Large intestine (tissue), 3 donors: ENCODE results near the gene LCN6. TPM values are rescaled to one million over a fixed set of nuclear protein-coding genes. Genes with fewer than 3 reads are reported as not detected.

Experiments used
- DNase-seq, 2 donors: peaks; one replicate each; pipeline versions ENCODE4 v3.0.0 to v3.0.0-alpha.2; 2013
- H3K27ac ChIP-seq: one replicate; pipeline ENCODE4 v1.5.1; 2013; ENCODE audit warnings: low read length
- H3K27me3 ChIP-seq: 2 replicates; pipeline ENCODE4 v1.6.1; 2013; ENCODE audit warnings: low read length; ENCODE audit not compliant: control insufficient read depth, insufficient read depth
- H3K36me3 ChIP-seq: 2 replicates; pipeline ENCODE4 v1.6.1; 2013; ENCODE audit warnings: low read length; ENCODE audit not compliant: control insufficient read depth, insufficient read depth
- H3K4me1 ChIP-seq: one replicate; pipeline ENCODE4 v1.6.1; 2013; ENCODE audit warnings: low read length; ENCODE audit not compliant: control insufficient read depth, insufficient read depth
- H3K4me3 ChIP-seq: one replicate; pipeline ENCODE4 v1.5.1; 2013; ENCODE audit warnings: low read length
- H3K9me3 ChIP-seq: one replicate; pipeline ENCODE4 v1.6.1; 2013; ENCODE audit warnings: mild to moderate bottlenecking, low read depth, low read length, moderate library complexity; ENCODE audit not compliant: control insufficient read depth
- WGBS: methylation state at CpG from one replicate; pipeline ENCODE4 v1.1.5; 2013; ENCODE audit warnings: low lambda C conversion rate; ENCODE audit not compliant: insufficient coverage; 5-methylcytosine and 5-hydroxymethylcytosine counted together
- polyA plus RNA-seq: library from polyadenylated mRNA; unstranded; fragments of 120-200 nt; gene quantifications from one replicate; pipeline ENCODE4 v1.2.1, GENCODE V29; 2013

LCN6 gene
- polyA plus RNA-seq, 1 donor: 2.8 TPM

- Histone ChIP-seq H3K27ac (no peak within 1 kb of the TSS), H3K4me1 (peaks cover 30% of the 10 kb centered on the region), H3K36me3 (no peaks in the 10 kb centered on the region), H3K27me3 (peaks cover 24% of the 10 kb centered on the region), H3K9me3 (peaks cover 26% of the 10 kb centered on the region), H3K4me3 (peak within 1 kb of the TSS; percentile 14)
- DNase-seq: peak in 1 of 2 donors; percentile 39
- no CpG with 5 or more reads among the region's 25 CpGs for WGBS
Observed at GRCh38 chr9:136742591-136743391, 5.5 kb downstream of the LCN6 start, which contains the start of gene LCN10. LCN10 (minus strand) TSS chr9:136742940; CDS start chr9:136742903, 37 bp downstream.

- peaks cover 24% of the 10 kb centered on the region for H3K27me3 ChIP-seq
- H3K36me3 ChIP-seq: no peaks in the 10 kb centered on the region
- no CpG with 5 or more reads among the region's 32 CpGs for WGBS
- H3K9me3 ChIP-seq: peaks cover 21% of the 10 kb centered on the region
- H3K4me3 ChIP-seq: peak overlapping the region; percentile 14
- peaks cover 30% of the 10 kb centered on the region for H3K4me1 ChIP-seq
- DNase-seq: peak in 1 of 2 donors; percentile 64
- no peak overlapping the region for H3K27ac ChIP-seq
Observed at GRCh38 chr9:136741883-136742571, 6.3 kb downstream of the LCN6 start.

GRCh38 chr9:136740971-136741882 is 7.1 kb downstream of the LCN6 start:
- peak overlapping the region; percentile 14 for H3K4me3 ChIP-seq
- WGBS: no CpG with 5 or more reads among the region's 37 CpGs
- peak; percentile 81 to 92 for DNase-seq
- H3K36me3 ChIP-seq: no peaks in the 10 kb centered on the region
- peaks cover 24% of the 10 kb centered on the region for H3K27me3 ChIP-seq
- no peak overlapping the region for H3K27ac ChIP-seq
- peaks cover 20% of the 10 kb centered on the region for H3K9me3 ChIP-seq
- H3K4me1 ChIP-seq: peaks cover 30% of the 10 kb centered on the region

GRCh38 chr9:136740491-136740890 is 7.8 kb downstream of the LCN6 start:
- peaks cover 20% of the 10 kb centered on the region for H3K9me3 ChIP-seq
- peaks cover 24% of the 10 kb centered on the region for H3K27me3 ChIP-seq
- no peak overlapping the region for H3K27ac ChIP-seq
- DNase-seq: no peak
- WGBS: no CpG with 5 or more reads among the region's 16 CpGs
- H3K36me3 ChIP-seq: no peaks in the 10 kb centered on the region
- no peak overlapping the region for H3K4me3 ChIP-seq
- H3K4me1 ChIP-seq: peaks cover 30% of the 10 kb centered on the region

- Histone ChIP-seq H3K27ac (no peak overlapping the region), H3K4me1 (peaks cover 30% of the 10 kb centered on the region), H3K27me3 (peaks cover 24% of the 10 kb centered on the region), H3K4me3 (no peak overlapping the region), H3K36me3 (no peaks in the 10 kb centered on the region), H3K9me3 (peaks cover 20% of the 10 kb centered on the region)
- no CpG with 5 or more reads among the region's 11 CpGs for WGBS
- no peak for DNase-seq
Observed at GRCh38 chr9:136740069-136740468, 8.3 kb downstream of the LCN6 start.

GRCh38 chr9:136739509-136739908 is 8.8 kb downstream of the LCN6 start:
- WGBS: no CpG with 5 or more reads among the region's 23 CpGs
- peaks cover 20% of the 10 kb centered on the region for H3K9me3 ChIP-seq
- no peak overlapping the region for H3K4me3 ChIP-seq
- no peak for DNase-seq
- H3K27ac ChIP-seq: no peak overlapping the region
- H3K4me1 ChIP-seq: peaks cover 30% of the 10 kb centered on the region
- no peaks in the 10 kb centered on the region for H3K36me3 ChIP-seq
- peaks cover 24% of the 10 kb centered on the region for H3K27me3 ChIP-seq

GRCh38 chr9:136738960-136739359 is 9.4 kb downstream of the LCN6 start:
- no peak overlapping the region for H3K27ac ChIP-seq
- WGBS: no CpG with 5 or more reads among the region's 20 CpGs
- no peak for DNase-seq

GRCh38 chr9:136735812-136736480 is 12.4 kb downstream of the LCN6 start:
- 73% methylated on average over 4 of the region's 21 CpGs for WGBS
- peaks cover 7% of the 10 kb centered on the region for H3K4me1 ChIP-seq
- DNase-seq: no peak
- no peak overlapping the region for H3K4me3 ChIP-seq
- peaks cover 17% of the 10 kb centered on the region for H3K9me3 ChIP-seq
- H3K27me3 ChIP-seq: peaks cover 4% of the 10 kb centered on the region
- no peaks in the 10 kb centered on the region for H3K36me3 ChIP-seq
- no peak overlapping the region for H3K27ac ChIP-seq

More at GRCh38 chr9:136738960-136739359, 9.4 kb downstream of the LCN6 start:
- no peak overlapping the region for H3K4me3 ChIP-seq
- no peaks in the 10 kb centered on the region for H3K36me3 ChIP-seq
- peaks cover 30% of the 10 kb centered on the region for H3K4me1 ChIP-seq
- peaks cover 20% of the 10 kb centered on the region for H3K9me3 ChIP-seq
- H3K27me3 ChIP-seq: peaks cover 24% of the 10 kb centered on the region

- Histone ChIP-seq H3K27ac (no peak overlapping the region), H3K36me3 (no peaks in the 10 kb centered on the region), H3K4me1 (no peaks in the 10 kb centered on the region), H3K9me3 (peaks cover 10% of the 10 kb centered on the region), H3K4me3 (no peak overlapping the region), H3K27me3 (peaks cover under 1% of the 10 kb centered on the region)
- no peak for DNase-seq
- 100% methylated on average over 1 of the region's 12 CpGs for WGBS
Observed at GRCh38 chr9:136734837-136735496, 13.4 kb downstream of the LCN6 start.
